Measurements from ENCODE around the gene TBRG4.
"Not testable (repeated sequence)": the region's sequence is repeated elsewhere in the genome, so short reads cannot be mapped to it uniquely, and the experiment has no call there.

The TBRG4 gene

DNA sequence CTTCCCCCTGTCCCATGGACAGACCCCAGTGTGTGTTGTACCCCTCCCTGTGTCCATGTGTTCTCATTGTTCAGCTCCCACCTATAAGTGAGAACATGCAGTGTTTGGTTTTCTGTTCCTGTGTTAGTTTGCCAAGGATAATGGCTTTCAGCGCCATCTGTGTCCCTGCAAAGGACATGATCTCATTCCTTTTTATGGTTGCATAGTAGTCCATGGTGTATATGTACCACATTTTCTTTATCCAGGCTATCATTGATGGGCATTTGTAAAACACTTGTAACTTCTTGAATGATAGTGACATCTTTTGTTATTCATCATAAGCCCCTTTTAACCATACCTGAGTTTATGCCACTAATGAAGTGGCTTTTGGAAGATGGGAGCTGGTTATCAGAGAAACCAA is 2.8 kb upstream of the TBRG4 start:
- not testable (repeated sequence) for DNase-seq

DNA sequence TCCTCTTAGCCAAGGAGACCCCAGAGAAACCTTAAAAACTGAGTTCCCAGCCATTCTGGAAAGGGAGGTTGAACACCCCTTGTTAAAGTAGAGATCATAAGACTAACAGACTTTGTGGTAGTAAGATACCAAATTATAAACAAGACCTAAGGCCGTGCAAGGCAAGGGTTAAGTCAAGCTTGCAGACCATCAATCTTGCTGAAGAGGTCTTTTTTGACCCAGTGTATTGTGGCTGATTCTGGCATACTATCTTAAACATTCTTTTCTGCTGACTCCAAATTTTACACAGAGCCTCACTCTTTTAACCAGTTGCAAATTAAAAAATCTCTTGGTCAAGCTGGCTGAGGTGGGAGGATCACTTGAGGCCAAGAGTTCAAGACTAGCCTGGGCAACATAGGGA is 1.2 kb upstream of the TBRG4 start:
- DNase-seq: no peak

DNA sequence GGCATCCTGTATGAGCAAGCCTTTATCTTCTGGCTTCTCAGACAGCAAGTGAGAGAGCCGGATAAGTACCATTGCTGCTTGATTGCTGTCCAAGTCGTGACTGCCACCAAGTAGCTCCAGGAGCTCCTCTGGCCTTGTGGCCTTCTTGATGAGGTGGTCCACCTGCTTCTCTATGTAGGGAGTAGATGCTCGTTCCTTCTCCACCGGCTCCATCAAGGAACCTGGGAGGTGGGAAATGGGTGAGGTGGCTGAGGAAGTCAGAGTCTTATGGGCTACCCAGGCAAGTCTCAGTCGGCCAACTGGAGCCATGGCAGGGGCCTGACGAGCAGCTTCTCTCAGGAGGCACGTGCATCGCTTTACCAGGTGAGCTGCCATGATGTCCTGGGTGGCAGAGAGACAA is 2.6 kb downstream of the TBRG4 start:
- DNase-seq: no peak

DNA sequence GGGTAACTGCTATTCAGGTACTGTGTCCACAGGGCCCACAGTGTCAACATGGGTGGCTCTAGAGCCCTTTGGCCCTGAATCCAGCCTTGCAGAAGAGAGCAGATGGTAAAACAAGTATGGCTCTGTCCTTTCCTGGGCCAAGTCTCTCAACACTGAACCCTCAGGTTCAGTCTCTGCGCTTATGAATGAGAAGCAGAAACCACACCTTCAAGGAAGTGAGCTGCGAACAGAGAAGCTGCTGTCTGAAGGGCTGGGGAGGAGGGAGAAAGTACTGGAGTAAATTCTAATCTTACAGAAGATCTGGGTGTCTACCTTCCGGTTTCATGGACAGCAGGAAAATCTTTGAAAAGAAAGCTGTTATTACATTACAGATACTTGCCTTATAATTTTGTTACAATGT is 4.1 kb downstream of the TBRG4 start:
- DNase-seq: no peak

DNA sequence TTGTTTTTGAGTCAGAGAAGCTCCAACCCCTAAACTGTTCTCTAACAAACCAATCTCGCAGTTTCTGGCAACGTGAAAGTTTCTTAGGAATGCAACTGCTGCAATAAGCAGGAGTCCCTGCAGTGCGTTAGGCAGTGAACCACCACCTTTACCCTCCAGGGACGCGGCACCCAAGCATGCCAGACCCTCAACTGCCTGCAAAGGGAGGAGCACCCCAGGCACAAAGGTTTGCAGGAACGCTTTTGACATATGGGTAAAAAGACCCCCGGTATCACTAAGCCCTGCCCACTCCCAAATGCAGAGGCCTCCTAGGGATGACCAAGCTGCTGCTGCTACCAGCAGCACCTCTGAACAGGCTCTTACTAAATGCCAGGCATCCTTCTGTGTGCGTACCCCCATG is 4.7 kb downstream of the TBRG4 start:
- DNase-seq: no peak

DNA sequence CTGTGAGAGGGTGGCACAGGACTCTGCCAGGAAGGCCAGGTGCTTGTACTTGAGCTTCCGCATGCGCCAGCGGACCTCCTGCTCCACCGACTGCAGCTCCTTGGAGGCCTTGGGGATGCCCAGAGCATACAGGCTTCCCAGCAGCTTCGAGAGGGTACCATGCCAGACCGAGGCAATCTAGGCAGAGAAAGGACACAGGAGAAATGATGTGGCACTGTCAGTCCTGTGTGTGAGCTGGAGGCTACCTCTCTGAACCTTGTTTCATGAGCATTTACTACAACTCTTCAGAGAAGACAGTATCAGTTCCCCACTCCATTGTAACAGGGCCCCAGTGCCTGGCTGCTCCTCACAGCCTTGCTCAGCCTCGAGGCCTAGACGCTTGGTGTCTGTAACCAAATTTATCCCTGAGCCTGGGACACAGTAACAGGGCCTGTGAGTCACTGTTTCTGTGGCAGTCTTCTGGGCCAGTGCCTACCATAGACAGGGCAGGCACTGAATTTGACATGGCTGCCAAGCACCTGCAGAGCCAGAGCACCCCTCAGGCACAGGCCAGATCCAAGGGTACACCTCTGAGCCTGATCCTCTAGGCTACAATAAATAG is 5.8 kb downstream of the TBRG4 start:
- no peak for DNase-seq

DNA sequence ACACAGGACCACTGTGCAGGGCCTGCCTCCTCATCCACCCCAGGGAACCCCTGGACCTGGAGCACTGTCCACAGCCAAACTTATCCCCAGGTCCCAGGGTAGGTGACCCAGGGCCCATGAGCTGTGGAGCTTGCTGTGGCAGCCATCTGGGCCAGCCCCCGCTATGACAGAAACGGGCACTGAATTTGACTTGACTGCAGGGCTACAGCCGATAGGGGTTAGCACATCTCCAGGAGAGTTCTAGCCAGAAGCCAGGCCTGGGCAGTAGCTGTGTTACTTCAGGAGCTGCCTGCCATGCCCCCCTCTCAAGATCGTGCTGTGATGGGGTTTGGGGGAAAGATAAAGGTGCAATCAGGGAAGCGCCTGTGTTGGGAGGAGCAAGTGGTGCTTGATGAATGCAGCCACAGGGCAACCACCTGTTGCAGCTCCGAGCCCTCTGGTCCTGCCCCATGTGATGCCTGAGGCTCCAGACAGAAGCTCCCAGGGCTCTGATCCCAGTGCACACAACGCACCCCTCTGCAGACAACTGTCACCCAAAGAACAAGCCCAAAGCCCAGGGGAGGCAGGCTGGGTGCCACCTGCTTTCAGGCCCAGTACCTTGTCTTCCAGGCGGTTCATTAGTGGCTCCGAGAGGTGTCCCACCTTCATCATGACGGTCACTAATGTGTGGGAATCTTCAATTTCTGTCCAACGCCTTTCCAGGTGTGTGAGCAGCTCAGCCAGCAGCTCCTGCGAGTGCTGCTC is 6.5 kb downstream of the TBRG4 start:
- DNase-seq: no peak

DNA sequence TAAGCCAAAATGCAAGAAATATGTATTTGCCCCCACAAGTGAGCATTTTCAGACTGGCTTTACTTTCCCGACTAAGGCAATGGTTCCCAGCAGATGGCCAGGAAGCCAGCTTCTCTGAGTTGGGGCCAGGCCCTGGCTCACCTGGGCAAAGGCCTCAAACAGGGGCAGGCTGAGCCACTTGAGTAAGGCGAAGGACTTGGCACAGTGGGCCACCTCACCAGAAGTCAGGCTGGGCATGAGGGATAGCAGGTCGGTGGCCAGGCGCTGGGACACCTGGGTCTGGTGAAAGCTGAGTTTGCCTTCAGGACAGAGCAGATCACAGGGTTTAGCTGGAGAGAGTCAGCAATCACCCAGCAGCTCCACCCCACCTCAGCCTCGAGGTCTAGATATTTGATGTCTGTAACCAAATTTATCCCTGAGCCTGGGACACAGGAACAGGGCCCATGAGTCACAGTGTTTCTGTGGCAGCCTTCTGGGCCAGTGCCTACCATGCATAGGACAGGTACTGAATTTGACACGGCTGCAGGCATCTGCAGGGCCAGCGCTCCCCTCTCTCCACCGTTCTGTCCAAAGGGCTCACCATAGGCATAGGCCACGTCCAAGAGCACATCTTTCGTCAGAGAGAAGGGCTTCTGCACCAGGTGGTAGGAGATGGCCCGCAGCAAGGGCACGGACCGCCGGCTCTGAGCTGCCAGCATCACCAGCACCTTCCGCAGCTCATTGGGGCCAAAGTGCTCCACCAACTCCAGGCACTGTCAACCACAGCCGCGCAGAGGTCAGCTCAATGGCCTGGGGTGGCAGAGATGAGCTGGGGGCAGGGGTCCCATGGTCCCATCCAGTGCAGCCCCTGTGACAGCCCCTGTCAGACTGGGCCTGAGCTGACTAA is 7.3 kb downstream of the TBRG4 start:
- no peak for DNase-seq

DNA sequence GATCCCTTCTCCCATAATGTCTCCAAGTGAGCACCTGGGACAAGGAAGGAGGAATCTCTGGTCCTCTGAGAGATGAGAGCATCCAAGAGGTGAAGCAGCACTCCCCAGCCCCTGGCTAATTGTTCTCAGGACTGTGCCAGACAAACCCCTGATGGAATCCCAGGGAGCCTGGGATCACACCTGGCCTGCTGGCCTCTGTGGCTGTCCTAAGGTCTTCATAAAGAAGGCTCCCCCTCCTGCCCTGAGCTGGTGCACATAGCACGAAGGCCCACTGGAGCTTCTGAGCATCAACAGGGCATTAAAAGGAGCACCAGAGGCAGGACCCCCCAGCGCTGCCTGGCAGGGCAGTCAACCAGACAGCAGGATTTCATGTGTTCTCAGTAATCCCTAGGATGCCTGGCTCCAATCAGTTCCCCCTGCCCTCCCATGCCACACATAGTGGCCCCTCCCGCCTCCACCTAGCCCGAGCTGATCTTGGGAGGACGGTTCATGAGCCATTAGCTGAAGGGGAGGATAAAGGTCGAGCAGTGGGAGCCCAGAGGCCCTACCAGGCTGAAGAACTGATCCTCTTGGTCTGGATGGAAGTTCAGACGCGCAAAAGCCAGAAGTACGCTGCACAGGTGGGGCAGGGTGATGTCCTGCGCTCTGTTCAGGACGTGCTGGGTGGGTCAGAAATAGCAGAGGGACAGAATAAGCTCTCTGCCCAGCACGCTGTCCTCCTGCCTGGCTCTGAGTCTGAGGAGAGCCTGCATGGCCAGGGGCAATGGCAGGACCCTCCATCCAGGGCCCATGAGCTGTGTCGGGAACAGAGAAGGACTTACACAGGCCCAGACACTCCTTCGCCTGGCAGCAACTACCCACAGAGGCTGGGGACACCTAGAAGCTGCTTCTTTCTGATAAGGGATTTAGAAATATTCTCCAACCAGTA is 8.4 kb downstream of the TBRG4 start:
- no peak for DNase-seq

DNA sequence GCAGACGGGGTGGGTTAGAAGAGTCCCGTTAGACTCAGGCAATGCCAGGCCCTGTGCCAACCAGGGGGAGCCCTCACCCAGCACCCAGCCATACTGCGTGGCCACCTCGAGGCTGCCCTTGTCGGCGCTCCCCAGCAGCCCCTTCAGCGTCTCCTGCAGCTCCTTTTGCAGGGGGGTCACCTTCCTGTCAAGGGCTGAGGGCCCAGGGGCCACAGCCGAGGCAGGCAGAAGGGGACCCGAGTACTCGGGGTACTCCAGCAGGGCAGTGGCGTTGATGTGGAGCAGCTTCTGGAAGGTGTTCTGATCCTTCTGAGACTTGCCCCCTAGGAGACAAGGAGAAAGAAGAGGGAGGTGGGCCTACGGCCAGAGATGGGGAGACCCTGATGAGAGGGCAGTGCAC is 9.7 kb downstream of the TBRG4 start:
- DNase-seq: no peak

DNA sequence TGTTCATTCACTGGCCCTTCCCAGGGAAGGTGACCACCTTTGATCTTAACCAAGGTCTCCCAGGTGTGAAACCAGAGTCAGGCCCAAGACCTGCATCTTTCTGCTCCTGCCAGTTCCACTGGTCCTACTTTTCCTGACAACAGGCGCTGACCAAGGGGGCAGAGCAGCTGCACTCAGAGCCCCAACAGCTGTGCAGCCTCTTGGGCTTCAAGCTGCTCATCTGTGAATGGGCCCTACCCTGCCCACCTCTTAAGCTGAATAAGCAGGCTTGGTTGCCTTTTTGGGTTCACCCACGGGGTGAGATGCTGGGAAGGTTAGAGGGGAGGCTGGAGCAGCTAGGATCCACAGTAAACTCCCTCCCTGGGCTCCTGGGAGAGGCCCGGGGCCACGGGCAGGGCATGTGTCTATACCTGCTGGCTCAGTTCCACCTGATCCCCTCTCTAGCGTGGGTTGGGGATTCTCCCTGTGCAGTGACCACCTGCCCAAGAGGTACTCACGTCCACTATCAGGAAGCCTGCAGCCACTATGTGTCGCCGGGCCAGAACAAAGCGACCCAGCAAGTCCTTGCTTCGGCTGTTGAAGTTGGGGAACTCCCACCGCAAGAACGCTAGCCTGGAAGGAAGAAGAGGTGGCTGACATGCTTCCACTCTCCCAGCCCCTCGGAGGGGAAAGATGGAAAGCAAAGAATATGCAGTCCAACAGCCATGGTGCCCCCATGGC is 10.6 kb downstream of the TBRG4 start:
- DNase-seq: no peak

DNA sequence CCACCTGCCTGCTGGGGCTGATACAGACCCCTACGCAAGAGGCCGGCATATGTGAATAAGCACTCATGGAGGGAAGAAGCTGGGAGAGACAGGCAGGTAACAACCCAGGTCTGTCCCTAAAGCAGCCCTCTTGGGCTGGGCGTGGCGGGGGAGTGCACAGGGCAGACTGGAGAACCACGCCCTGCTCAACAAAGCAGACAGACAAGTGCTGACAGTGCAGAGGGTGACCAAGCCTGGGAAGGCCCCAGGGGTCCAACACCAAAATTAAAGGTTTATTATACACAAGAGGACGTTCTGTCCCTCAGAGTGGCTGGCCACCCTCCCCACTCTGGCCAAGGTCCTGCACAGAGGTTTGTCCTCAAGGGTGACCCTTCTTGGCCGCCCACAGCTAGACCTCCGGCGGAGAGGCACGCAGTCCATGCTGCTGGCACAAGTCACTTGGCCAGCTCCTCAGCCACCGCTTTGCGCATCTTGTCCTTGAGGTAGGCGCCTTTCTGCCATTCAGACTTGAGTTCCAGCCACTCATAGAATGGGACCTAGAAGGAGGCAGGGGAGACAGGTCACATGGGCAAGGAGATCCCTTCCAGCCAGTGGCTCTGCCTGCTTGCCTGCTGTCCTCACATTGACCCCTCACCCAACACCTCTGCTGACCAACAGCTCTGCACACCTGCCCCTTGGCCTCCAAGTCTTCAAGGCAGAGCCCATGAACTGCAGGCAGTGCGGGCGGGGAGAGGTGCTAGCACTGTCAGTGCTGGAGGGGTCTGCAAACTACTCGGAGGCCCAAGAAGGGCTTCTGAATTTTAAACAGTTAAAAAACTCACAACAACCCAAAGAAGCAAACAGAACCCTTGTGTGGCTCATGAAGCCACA is 11.4 kb downstream of the TBRG4 start:
- no peak for DNase-seq

DNA sequence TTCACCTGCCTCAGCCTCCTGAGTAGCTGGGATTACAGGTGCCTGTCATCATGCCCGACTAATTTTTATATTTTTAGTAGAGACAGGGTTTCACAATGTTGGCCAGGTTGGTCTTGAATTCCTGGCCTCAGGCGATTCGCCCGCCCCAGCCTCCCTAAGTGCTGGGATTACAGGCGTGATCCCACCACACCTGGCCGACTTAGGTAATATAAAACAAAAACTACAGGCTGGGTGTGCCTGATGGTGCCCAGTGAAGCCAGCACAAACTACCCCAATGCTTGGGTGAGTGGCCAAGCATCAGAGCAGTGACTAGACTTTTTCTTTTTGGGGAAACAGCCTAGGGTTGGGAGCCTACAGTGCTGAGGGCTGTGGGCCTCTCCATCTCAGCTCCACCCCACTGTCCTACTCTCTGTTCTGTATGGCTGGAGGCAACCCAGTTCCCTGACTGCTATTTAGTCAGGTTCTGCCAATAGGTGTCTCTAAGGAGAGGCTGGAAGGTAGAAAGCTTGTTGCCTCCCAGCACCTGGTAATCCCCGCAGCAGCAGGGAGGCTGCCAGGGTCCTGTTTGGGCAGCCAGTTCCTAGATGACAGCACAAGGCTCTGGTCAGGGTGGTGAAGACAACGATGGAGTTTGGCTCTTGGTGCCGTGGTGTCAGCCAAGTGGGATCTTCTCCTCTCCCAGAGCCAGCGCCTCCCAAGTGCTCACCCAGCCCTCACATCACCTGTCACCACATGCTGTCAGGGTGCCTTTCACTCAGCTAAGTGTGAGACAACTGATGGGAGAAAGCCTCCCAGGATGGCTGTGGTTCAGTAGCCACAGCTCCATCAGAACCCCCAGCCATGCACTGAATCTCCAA is 12.3 kb downstream of the TBRG4 start:
- no peak for DNase-seq

DNA sequence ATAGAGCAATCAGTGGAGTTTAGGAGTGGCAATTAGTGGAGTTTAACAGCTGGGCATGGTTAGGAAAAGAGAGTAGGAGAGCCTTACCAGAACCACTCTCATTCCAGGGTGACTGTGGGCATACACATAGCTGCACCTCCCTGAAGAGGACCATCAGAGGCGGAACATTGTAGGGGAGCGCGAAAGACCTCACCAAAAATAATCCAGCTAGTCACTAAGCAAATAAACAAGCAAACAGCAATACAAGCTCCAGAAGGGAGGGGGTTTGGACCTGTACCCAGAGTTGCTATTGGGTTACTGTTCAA is 18.6 kb downstream of the TBRG4 start:
- no peak for DNase-seq

DNA sequence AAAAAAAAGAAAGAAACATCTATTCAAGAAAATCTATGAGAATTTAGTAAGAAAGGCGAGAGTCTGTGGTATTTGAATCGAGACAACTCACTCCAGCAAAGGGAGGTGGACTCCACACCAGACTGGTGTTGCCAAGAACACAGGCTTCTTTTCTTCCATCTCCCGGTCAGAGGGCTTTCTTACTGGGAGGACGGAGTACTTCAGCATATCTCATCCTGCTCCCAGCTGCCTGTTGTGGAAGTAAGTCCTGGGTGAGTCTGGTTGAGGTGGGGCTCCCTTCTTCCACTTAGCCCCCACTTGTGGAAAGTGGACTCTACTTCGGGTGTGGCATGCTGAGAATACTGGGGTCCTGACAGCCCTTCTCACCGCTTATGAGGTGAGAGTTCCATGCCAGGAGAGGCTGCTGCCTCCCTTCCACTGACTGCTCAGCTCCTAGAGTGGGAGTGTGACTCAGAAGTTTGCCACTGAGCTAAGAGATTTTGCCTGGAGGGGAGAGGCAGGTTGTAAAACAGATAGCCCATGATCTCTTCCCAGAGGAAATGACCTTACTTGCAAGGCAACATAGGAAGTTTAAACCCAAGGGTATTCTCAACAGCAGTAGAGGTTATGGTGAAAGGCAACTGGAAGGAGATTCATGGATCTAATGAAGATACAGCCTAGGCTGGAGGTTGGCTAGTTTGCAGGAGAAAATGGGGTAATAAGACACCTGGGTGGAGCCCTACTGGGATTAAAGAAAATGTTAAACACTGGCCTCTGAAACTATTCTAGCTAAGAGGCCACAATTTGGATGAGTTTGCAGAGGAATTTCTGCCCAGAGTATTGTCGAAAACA is 19.2 kb downstream of the TBRG4 start:
- no peak for DNase-seq

DNA sequence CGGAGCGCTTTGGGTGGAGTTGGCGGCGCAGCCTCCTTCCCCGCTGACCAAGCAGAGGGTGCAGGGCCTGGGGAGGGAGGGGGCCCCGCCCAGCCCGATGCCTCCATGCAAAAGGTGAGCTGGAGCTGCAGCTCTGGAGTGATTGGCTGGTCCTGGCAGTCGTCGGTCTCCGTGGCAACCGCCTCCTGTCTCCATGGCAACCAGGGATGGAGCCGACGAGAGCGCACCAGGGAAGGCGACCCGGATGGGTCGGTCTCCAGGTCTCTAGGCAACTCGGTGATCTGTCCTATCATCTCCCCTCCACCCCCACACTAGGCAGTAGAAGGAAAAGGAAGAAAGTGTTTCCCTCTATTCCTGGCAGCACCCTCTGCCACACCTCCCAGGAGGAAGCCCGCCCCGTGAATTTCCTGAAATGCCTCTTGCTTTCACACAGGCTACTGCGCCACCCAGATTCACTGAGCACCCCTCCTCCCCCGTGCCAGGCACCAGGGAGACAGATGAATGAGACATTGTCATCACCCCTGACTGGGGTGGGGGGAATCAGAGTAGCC is 22.1 kb downstream of the TBRG4 start:
- DNase-seq: peak; percentile 70

DNA sequence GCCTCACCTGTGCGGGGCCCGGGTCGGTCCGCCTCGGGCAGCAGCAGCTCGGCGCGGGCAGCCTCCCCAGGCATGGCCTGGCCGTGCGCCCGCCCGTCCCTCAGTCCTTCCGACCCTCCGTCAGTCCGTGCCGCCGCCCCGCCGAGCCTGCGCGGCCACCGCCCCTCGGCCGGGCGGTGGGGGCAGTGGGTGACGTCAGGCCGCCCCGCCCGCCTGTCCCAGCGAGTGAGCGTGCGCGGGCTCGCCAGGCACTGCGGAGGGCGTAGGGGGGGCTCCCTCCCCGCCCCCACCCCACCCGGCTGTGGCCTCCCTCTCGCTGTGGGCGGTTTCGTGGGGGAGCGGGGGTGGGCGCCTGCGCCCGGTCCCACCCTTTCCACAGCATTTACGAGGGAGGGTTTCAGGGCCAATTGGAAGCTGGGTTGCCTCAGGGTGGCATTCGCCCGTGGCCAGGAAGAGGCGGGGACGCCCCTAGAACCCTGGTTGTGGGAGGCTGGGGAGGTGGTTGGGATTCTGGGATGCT is 22.6 kb downstream of the TBRG4 start, which contains the start of gene NACAD:
Gene NACAD, minus strand, starts transcription at position 149 of the 520 bp plus-strand sequence. Its CDS starts 75 bp downstream, at position 74.
- DNase-seq: no peak

DNA sequence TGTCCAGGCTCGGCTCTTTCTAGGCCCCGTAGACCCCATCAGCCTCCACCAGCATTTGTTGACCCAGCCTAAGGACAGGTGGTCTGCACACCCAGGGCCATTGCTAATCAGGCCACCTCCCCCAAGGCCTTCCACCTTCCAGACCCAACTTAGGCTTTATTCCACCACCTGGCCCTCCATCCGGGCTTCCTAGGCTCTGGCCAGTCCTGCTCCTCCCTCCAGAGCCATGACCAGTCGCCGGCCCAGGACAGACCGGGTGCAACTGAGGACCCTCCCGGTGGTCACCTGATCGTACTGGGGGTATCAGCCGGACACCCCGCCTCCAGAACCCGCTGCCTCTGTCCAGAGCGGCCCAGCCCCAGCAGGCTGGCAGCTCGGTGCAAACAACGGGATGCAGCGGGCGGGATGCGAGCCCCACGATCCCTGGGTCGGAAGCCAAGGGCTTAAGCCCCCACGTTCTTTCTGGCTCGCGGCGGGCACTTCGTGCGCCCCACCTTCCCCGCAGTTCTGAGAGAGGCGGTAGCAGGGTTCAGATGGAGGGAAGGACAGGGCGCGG is 23.3 kb downstream of the TBRG4 start:
- no peak for DNase-seq

Measured in DMS153 (cell line).